Brain microvascular endothelial cell (primary cell): ENCODE data around the gene HS6ST3.

Source experiments
- DNase-seq: peaks from one replicate; pipeline ENCODE4 v3.0.0-alpha.2; 2020
- H3K27ac ChIP-seq: fragments of 250-450 bp; sonication (Bioruptor Pico); 2 replicates; pipeline ENCODE4 v1.5.1; 2020; ENCODE audit warnings: mild to moderate bottlenecking, moderate library complexity
- H3K27me3 ChIP-seq: fragments of 250-450 bp; sonication (Bioruptor Pico); replicated peaks from 2 replicates; pipeline ENCODE4 v1.5.1; 2020; ENCODE audit warnings: mild to moderate bottlenecking
- H3K36me3 ChIP-seq: fragments of 250-450 bp; sonication (Bioruptor Pico); replicated peaks from 2 replicates; pipeline ENCODE4 v1.5.1; 2020; ENCODE audit warnings: mild to moderate bottlenecking
- H3K4me3 ChIP-seq: 2 replicates; pipeline ENCODE4 v1.5.1; 2011; ENCODE audit warnings: low read depth, mild to moderate bottlenecking, control low read depth, low read length, moderate library complexity
- CTCF ChIP-seq: IDR thresholded peaks from 2 replicates; pipeline ENCODE4 v1.5.1; 2011; ENCODE audit warnings: low read depth, mild to moderate bottlenecking, moderate library complexity, low read length, control low read depth, inconsistent platforms; ENCODE audit errors: missing control alignments
- in situ Hi-C: cut with HindIII; loops from 2 replicates; pipeline ENCODE4 v1.10.0; 2017; ENCODE audit warnings: low sequenced_read_pairs, low pct_ligation_motif_present

HS6ST3 gene

GRCh38 chr13:96475103-96475502, 385.2 kb downstream of the HS6ST3 start:
- Histone ChIP-seq H3K36me3 (no peaks in the 10 kb centered on the region), H3K27ac (no peak overlapping the region), H3K27me3 (no peaks in the 10 kb centered on the region), H3K4me3 (no peak overlapping the region)
- in situ Hi-C loops, result no loop called here
- TF ChIP-seq CTCF, result no peak
- DNase-seq, result no peak

- no peak for TF ChIP-seq CTCF
- in situ Hi-C loops, result no loop called here
- Histone ChIP-seq H3K4me3 (no peak overlapping the region), H3K27ac (no peak overlapping the region), H3K27me3 (no peaks in the 10 kb centered on the region), H3K36me3 (no peaks in the 10 kb centered on the region)
- DNase-seq, result no peak
Measured at GRCh38 chr13:96481482-96481881, 391.6 kb downstream of the HS6ST3 start.

GRCh38 chr13:96490496-96490989, 400.6 kb downstream of the HS6ST3 start:
- Histone ChIP-seq H3K36me3 (no peaks in the 10 kb centered on the region), H3K27ac (no peak overlapping the region), H3K4me3 (no peak overlapping the region), H3K27me3 (no peaks in the 10 kb centered on the region)
- in situ Hi-C loops, result no loop called here
- TF ChIP-seq CTCF, result no peak
- no peak for DNase-seq

GRCh38 chr13:96491103-96491502, 401.2 kb downstream of the HS6ST3 start:
- H3K36me3 ChIP-seq, result no peaks in the 10 kb centered on the region
- in situ Hi-C loops, result no loop called here
- H3K27me3 ChIP-seq, result no peaks in the 10 kb centered on the region
- no peak overlapping the region for H3K4me3 ChIP-seq
- DNase-seq, result no peak
- H3K27ac ChIP-seq, result no peak overlapping the region
- TF ChIP-seq CTCF, result no peak

- in situ Hi-C loops, result no loop called here
Measured at GRCh38 chr13:96492766-96493165, 402.9 kb downstream of the HS6ST3 start.

More at GRCh38 chr13:96492766-96493165, 402.9 kb downstream of the HS6ST3 start:
- no peak overlapping the region for H3K27ac ChIP-seq
- H3K4me3 ChIP-seq, result no peak overlapping the region
- no peak for TF ChIP-seq CTCF
- DNase-seq, result no peak
- no peaks in the 10 kb centered on the region for H3K27me3 ChIP-seq
- no peaks in the 10 kb centered on the region for H3K36me3 ChIP-seq
